GM19397 (cell line): Measurements from ENCODE around the gene ASB5.
"Not testable (repeated sequence)": the region's sequence is repeated elsewhere in the genome, so short reads cannot be mapped to it uniquely, and the experiment has no call there.

Experiments
- ATAC-seq: cut with Tn5 transposase; IDR thresholded peaks from one replicate; pipeline ENCODE4 v1.9.1; 2021; ENCODE audit warnings: mild to moderate bottlenecking, moderate library complexity; ENCODE audit not compliant: unreplicated experiment

ASB5 gene, protein sequence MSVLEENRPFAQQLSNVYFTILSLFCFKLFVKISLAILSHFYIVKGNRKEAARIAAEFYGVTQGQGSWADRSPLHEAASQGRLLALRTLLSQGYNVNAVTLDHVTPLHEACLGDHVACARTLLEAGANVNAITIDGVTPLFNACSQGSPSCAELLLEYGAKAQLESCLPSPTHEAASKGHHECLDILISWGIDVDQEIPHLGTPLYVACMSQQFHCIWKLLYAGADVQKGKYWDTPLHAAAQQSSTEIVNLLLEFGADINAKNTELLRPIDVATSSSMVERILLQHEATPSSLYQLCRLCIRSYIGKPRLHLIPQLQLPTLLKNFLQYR

DNA sequence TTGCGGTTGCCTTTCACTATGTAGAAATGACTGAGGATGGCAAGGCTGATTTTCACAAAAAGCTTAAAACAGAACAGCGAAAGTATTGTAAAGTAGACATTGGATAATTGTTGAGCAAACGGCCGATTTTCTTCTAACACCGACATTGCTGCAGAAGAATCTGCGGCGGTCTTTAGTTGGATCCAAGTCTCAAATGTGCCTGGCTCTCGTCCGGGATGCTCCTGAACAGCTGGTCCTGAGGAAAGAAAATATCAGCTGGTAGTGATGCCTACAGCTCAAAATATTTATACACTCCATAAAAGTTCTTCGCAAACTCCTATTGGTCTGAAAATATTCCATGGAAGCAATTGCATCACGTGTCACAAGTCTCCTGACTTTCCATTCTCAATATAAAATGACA lies at the start of gene ASB5:
Gene ASB5 (minus strand): TSS at position 260 of the 400 bp plus-strand sequence. CDS start 114 bp downstream, at position 146.
- no peak for ATAC-seq

DNA sequence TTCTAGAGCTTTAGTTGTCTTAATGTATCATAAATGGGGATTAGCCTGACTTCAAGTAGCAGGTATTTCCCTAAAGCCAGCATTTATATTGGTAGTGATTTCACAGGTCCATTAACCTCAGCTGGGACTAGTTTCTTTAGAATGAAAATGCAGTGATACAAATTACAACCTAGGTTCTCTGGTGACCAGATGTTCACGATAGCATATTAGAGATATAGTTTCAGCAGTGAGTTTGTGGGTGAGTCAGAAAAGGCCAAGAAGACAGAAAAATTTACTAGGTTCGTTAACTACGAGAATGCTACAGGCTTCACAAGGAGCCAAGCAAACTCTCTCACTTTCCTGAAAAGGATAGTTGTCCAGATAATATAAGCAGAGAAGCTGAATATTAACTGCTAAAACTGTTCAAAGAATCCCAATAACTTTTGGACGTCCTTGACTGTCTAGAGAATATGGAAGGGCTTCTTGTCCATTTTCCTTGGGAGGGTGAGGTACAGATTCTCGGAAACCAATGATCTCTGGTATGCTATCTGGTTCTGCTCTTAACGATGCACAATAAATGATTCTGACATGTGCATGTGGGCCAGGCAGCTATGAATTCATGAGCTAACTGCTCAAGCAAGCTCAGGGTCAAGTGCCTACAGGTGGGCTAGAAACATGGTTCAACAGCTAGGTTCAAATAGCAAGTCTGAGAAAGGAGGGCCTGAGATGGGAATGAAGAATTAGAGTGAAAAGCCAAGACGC lies 44.7 kb upstream of the ASB5 start:
- ATAC-seq, result no peak

DNA sequence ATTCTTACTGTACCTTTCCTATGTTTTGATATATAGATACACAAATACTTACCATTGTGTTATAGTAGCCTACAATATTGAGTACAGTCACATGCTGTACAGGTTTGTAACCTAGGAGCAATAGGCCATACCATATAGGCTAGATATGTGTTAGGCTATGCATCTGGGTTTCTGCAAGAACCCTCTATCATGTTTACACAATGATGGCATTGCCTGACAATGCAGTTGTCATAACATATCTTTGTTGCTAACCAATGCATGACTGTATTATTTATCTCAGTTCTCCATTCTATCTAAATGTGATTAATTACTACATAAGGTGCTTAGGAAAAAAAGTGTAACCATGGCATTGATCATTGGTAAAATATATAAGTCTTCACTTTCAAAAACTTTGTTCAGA lies 40.8 kb upstream of the ASB5 start:
- no peak for ATAC-seq

DNA sequence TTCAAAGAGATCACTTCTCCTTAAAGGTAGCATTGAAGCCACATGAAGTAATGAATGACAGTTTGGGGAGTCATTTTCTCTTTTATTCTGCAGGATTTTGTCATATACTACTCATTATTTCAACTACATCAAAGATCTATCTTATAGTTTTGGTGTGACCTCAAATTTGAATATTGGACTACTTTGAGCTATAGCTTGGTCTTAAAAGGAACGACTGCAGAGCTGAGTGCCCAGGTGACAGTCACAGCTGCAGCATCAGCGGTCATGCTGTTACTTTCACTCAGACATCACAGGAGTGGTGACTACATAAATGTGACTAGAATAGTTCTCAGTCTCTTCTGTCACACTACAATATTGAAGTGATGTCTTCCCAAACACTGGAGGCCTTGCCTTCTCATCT lies 40.0 kb upstream of the ASB5 start:
- ATAC-seq, result peak; percentile 100

DNA sequence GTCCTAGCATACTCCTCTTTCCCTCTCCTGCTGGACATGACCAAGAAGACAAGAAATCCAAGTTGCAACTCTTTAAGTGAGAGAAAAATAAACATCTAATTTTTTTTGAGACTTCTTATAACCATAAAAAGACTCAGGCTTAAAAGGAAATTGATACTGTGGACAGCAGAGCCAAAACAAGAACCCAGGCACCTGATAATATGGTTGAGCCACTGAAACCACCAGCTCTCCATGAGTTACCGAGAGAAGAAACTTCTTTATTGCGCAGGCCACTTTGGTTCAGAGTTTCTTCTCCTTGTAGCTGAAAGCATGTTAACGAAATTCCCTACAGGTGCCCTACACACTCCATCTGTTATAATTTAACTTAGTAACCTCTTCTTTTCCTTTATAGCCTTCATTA lies 39.4 kb upstream of the ASB5 start:
- peak; percentile 37 for ATAC-seq

DNA sequence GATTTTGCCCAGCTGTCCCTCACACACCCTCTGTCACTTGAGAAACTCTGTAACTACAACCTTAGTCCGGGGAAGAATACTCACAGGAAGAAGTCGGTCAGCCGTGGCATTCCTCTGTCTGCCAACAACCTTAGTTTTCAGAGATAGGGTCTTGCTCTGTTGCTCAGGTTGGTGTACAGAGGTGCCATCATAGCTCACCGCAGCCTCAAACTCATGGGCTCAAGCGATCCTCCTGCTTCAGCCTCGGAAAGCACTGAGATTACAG lies 38.6 kb upstream of the ASB5 start:
- ATAC-seq, result no peak

DNA sequence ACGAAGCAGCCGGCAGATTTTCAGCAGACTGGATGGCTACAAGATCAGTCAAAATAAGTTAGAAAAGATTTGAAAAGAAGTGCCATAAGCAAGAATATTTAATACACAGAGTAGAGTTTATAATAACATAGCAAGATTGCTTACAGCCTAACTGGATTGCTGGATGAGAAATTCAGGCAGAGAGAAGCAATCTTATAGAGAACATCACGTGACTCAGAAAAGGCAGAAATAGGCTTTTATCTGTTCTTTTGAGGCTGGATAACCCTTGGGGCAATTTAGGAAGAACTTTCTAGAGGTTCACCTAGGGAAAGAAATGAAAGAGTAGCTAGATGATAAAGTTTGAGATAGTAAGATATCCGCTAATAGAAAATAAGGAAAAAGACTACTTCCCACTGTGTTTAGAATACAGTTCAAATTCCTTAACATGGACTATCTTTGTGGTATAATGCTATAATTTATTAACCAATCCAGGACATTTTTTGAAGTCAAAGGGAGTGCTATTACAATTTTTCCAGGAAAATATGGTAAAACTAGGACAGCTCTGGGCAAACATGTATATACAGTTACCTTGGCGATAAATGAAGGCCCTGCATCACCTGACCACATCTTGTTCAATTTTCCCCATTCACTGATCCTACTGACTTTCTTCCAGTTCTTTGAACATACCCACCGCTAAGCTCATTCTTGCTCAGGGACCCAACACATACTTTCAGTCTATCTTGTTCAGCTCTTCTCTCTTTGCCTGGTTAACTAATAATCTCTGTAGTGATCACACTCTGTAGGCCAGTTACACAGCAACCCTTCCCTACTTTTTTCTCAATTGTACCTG lies 38.0 kb upstream of the ASB5 start:
- ATAC-seq, result no peak

DNA sequence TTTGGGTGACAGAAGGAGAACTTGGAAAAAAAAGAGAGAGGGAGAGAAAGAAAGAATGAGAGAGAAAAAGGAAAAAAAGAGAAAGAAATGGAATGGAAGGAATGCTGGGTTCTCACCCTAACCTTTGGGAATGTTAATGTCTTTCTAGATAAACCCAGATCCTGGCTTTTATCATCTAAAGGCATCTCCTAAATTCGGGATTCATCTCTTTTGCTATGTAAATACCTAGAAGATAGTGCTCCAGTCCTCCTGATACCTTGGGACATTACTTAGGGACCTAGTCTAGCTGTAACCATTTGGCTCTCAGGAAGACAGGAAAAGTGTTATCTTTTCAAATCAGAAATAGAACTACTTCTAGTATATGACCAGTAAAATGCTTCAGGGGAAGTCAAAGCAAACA lies 34.9 kb upstream of the ASB5 start:
- ATAC-seq, result no peak

DNA sequence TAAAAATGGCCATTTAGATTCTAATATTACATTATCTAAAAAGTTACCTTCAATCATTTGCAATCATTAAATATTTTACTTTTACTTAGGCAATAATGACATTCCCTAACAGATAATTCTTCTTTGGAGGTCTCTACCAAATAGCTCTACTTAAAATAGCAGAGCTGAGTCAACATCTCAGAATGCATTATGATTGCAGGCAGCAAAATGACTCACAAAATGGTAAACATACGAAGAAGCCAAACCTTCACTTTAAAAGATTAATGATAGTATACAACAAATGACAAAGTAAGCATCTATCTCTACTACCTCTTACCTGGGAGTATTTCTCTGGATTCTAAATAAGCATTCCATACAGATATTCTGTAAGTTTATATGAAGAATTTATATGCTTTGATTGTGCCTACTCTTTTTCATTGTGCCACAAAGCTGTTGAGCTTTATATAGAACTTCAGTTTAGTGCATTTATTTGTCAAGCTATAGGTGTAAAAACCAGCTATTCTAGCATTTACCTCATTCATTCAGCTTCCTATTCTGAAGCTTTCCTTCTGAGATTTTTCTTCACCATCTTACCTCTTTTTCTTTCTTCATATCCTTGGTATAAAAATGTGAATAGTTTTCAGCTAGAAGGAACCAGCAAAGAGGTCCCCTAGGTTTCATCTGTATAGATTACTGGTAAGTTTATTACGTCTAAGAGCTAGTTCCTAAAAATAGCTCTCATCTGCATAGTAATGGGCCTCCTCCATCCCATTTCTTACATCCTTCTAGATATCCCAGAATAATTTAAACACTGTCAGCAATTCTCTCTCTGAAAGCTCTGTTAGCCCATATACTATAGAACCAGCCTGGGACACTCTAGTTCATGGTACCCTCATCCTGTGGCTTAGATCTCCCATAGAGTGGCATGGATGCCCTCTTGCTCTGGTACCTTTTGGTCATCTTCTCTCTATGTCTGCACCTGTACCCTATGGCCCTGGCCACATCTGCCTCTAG lies 33.6 kb upstream of the ASB5 start:
- ATAC-seq, result no peak

DNA sequence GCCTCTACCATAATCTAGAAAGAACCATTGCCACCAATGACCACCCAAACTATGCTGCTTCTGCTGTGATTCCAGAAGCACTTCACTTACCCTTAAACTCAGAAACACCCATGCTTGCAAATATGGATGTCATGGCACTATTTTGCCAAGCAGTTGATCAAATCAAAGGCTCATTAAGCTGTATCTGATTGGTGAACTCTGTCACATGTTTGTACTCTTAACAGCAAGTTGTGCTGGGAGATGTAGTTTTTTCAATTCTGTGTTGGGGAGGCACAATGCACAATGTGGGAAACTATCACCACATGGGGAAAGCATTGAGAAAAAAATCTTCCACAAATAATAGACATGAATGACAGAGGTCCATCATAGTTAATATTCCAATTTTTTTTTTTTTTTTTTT lies 31.5 kb upstream of the ASB5 start:
- ATAC-seq, result no peak

DNA sequence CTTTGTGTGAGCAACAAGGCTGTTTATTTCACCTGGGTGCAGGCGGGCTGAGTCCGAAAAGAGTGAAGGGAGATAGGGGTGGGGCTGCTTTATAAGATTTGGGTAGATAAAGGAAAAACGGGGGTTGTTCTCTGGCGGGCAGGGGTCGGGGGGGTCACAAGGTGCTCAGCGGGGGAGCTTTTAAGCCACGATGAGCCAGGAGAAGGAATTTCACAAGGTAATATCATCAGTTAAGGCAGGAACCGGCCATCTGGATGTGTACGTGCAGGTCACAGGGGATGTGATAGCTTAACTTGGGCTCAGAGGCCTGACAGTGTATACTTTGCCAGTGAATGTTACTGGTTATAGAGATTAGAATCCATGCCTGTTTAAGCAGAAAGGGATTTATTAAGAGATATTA lies 31.0 kb upstream of the ASB5 start:
- ATAC-seq, result no peak

DNA sequence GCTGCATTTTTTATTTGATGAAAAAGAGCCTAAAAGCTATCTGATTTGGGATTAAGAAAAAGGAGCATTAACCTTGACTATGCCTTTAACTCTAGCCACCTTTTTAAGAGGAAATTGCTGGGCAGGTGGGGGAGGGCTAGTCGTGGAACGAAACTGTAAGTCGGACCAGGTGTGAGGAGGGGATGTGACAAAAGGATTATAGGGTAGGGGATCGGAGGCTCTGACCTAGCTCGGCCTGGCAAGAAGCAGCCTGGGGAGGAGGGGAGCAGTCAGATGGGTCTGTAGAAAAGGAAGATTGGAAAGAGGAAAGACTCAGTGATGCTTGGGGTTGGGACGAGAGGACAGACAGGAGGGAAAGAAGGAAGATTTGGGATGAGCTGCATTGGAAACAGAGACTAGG lies 29.6 kb upstream of the ASB5 start:
- no peak for ATAC-seq

DNA sequence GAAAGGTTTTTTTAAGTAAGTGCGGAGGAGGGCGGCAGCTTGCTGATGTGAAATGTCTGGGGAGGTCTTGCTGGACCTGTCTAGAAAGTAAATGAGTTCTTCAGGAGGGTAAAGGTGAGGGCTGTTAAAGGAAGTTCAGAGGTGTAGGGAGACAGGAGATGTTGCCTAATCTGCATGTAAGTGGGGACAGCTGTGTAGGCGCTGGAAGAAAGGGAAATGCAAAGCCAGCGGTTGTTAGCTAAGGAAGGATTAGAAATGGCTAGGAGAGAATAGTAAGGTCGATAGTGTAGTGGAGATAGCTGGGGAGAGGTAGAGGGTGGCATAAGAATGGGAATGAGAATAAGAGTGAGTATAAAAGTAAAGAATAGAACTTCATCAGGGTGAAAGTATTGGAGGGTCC lies 26.9 kb upstream of the ASB5 start:
- ATAC-seq, result not testable (repeated sequence)

DNA sequence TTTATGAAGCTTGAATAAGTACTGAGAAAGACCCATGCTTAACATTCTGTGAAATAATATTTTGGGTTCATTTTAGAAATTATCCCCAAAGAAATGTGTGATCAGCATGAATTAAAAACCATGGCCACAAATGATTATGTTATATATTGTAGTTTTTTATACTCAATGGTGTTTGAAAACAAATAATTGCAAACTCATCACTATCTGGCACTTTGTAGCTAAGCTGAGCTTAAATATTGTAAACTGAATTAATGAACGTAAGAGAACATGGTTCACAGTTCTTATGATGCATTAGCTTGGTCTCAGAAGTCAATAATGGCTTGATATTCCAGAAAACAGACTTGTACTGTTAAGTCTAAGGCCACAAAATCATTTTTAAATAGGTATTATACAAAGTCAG lies 24.6 kb upstream of the ASB5 start:
- no peak for ATAC-seq

DNA sequence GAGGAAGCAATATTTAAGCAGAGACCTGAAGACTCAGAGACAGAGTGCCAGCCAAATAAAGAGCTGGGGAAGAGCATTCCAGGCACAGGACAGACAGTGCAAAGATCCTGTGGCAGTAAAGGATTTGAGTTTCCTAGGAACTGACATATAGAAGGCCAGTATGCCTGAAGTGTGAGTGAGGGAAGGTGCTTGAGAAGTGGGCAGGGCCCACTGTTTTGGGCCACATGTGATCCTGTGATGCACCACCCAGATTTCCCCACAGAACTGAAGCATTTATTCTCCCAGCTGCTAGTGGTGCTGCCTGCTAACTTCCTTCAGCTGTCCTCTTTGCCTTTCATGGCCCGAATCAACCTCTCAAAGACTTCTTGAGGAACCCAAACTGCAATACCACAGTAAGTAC lies 23.9 kb upstream of the ASB5 start:
- ATAC-seq, result no peak

DNA sequence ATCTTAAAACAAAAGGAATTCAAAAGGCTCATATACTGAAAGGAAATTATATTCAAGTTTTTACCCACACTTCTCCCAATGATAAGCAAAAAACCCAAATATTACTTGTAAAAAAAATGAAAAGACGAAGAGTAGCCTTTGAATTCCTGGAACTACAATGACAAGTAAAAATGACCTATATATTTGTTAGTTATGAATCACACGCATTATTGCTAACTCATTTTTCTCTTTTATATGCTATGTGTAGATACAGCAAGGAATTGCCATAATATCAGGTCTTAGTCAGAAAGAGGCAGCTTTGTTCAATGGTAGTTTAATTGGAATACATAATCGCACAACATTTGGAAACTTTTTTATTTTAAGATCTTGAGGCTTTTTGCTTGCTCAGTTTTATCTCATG lies 22.7 kb upstream of the ASB5 start:
- ATAC-seq, result no peak

DNA sequence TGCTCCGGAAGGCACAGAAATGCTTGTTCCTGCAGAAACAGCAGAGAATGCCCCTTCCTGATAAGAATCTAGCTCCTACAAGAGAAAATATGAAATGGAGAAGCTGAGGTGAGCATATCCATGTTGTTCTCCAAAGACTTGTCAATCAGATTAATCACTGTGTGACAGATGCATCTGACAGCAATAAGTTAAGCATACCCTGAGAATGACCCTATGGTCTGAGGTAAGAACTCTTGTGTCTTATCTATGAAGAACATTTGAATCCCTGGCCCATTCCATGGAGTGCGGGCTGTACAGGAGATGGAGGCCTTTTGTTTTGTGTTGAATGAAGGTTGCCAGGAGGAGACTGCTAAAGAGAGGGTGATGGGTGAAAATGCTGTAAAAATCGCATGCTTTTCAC lies 21.5 kb upstream of the ASB5 start:
- ATAC-seq, result no peak

DNA sequence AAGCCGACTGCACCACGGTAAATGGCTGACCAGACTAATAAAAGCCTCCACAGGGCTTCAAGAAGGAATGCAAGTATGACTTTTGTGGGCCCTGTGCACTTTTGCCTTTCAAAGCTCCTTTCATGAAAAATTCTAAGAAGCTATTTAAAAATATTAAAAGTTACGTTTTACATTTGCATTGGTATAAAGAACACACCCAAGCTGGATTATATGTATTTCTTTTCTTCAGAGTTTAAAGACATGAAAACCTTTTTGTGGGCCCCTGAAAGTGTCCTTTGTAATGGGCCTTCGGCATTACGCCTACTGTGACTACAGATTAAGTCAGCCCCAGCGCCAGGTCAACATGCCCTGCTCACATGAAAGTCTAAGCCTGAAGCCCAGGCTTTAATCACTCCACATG lies 20.5 kb upstream of the ASB5 start:
- no peak for ATAC-seq

DNA sequence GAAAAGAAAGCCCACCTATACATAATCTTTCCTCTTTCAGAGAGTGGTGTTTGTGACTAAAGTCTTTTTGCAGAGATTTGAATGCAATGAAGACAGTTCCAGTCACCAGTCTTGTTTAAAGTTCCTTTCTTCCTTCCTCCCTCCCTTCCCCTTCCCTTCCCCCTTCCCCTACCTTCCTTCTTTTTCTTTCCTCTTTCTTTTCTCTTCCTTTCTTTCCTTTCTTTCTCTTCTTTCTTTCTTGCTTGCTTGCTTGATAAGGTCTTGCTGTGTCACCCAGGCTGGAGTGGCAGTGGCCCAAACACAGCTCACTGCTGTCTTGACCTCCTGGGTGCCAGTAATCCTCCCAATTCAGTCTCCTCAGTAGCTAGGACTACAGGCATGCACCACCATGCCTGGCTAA lies 19.0 kb upstream of the ASB5 start:
- no peak for ATAC-seq

DNA sequence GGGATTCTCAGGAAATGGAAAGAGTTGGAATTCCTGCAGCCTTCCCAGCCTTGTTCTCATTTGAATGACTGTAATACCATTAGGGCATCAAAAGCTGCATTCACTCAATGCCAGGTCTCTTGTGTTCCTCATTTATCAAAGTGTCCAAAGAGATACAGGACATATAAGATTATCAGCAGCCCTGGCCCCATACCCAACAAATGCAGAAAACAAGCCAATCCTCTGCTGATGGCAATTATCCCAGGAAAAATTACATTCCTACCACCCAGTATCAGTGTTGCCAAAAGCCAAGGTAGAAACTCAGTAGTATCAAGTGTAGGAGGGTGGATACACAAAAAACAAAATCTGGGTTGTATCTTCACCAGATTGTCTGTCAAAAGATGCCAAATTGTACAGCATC lies 18.5 kb upstream of the ASB5 start:
- ATAC-seq, result no peak

DNA sequence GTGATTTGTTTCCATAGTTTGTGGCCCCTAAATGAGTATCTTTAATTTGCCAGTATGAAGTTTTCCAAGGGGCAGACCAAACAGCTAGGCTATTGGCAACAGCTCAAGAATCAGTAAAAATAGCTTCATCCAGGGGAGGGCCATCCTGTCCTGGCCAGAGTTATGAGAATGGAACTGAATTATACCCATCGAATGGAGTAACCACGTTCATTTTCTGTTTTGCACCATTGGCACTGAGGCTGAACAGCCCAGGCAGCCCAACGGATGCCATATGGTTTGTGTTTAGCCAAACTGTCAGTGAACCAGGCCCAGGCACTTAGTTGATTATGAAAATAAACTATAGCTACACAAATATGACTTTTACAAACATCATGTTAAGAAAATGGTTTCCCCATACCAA lies 17.7 kb upstream of the ASB5 start:
- ATAC-seq, result no peak
